AG09309 (cell line): ENCODE results near the gene ARIH1.

ENCODE experiments used
- DNase-seq: peaks from one replicate; pipeline ENCODE4 v3.0.0-alpha.2; 2010; ENCODE audit warnings: low read depth
- H3K4me3 ChIP-seq: 2 replicates; pipeline ENCODE4 v1.5.1; 2011; ENCODE audit warnings: mild to moderate bottlenecking, low read depth, low read length, moderate library complexity; ENCODE audit not compliant: control insufficient read depth
- TF ChIP-seq, protein P1 (sequence below): IDR thresholded peaks from 2 replicates; pipeline ENCODE4 v1.5.1; 2011; ENCODE audit warnings: mild to moderate bottlenecking, low read depth, low read length, inconsistent platforms; ENCODE audit not compliant: insufficient read depth, control insufficient read depth; ENCODE audit errors: missing control alignments

The ARIH1 gene

DNA sequence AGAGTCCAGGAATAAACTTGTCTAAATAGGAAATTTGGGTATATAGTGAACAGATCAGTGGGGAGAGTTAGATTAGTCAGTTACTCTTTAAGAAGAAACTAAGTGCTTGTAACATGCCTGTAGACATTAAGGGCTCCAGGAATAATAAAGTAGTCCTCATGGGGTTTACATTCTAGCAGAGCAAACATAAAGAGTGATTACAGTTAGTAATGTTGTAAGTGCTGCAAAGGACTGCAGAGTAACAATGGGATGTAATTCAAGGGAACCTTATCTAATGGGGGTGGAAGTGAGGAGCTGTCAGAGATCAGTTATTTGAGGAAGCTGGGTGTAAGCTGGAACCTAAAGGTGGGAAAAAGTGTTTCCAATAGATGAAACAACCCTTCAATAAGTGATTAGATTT lies 67.5 kb downstream of the ARIH1 start:
- TF ChIP-seq, protein P1, sequence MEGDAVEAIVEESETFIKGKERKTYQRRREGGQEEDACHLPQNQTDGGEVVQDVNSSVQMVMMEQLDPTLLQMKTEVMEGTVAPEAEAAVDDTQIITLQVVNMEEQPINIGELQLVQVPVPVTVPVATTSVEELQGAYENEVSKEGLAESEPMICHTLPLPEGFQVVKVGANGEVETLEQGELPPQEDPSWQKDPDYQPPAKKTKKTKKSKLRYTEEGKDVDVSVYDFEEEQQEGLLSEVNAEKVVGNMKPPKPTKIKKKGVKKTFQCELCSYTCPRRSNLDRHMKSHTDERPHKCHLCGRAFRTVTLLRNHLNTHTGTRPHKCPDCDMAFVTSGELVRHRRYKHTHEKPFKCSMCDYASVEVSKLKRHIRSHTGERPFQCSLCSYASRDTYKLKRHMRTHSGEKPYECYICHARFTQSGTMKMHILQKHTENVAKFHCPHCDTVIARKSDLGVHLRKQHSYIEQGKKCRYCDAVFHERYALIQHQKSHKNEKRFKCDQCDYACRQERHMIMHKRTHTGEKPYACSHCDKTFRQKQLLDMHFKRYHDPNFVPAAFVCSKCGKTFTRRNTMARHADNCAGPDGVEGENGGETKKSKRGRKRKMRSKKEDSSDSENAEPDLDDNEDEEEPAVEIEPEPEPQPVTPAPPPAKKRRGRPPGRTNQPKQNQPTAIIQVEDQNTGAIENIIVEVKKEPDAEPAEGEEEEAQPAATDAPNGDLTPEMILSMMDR = no peak
- no peak for DNase-seq
- no peak overlapping the region for H3K4me3 ChIP-seq

DNA sequence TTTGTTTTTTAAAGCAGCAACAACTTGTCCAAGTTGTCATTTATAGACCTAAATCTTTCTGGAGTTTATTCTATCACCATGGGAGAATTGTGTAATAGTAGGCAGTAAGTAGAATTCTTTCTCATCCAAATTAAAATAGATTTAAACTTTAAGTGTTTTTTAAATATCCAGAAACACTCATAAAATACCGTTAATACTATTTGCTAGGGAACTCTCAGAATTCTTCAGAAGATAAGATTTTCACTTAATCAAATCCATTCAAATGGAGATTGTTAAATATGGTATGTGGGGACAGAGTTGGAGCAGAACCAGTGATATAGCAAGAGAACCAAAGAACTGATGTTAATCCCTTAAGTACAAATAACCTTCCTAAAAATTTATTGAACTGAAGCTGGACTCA lies 71.0 kb downstream of the ARIH1 start:
- DNase-seq = no peak
- no peak overlapping the region for H3K4me3 ChIP-seq
- TF ChIP-seq, protein P1 = no peak

DNA sequence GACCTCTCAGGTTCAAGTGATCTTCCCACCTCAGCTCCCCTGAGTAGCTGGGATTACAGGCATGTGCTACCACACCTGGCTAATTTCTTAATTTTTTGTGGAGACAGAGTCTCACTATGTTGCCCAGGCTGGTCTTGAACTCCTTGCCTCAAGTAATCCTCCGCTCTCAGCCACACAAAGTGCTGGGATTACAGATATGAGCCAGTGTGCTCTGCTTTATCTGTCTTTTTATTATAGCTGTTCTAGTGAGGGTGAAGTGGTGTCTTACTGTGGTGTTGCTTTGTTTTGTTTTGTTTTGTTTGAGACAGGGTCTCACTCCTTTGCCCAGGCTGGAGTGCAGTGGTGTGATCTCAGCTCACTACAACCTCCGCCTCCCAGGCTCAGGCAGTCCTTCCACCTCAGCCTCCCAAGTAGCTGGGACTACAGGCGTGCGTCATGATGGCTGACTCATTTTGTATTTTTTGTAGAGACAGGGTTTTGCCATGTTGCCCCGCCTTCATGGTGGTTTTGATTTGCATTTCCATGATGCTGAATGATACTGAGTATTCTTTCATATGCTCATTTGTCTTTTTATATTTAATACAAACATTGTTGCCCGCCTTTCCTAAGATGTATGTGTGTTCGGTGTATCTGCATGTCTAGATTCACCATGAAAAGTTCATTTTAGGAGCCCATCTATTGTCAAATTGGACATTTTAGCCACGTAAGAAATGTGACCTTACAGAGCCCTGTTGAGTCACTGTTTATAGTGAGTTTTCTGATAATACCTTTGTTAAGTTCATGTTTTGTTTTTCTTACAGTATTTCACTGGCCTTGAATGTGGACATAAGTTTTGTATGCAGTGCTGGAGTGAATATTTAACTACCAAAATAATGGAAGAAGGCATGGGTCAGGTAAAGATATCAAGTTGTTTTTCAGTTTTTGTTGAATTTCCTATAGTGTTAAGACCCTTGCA lies 80.6 kb downstream of the ARIH1 start:
- no peak for DNase-seq
- TF ChIP-seq, protein P1 = no peak

DNA sequence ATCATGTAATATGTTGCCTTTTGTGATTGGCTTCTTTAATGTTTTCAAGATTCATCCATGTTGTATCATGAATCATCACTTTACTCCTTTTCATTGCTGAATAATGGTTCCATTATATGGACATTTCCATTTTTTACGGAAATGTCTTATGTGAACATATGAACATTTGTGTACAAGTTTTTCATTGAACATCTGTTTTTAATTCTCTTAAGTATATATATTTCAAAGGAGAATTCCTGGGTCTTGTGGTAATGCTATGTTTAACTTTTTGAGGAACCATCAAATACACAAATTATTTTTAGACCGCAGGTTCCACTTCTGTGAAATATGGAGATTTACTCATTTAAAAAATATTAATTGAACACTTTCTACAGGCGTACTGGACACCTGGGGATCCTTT lies 85.7 kb downstream of the ARIH1 start:
- DNase-seq = no peak
- TF ChIP-seq, protein P1 = no peak
- no peak overlapping the region for H3K4me3 ChIP-seq

More for the DNA sequence above, 80.6 kb downstream of the ARIH1 start:
- H3K4me3 ChIP-seq = no peak overlapping the region

DNA sequence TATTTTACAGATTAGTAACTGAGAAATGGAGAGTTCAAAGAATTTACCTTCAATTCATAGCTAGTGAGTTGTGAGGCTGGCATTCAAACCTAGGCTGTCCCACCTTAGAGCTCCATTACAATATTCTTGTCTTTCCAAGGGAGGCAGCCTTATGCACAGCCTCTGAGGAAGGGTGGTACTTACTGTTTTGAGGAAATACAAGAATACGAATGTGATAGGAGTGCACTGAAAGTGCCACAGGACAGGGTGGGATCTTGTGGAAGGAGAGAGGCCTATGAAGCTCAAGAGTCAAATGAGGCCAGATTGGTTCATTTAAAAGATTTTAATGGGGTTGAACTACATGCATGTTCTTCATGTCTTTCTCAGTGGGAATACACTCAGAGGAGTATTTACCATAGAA lies 86.3 kb downstream of the ARIH1 start:
- TF ChIP-seq, protein P1 = no peak
- no peak overlapping the region for H3K4me3 ChIP-seq
- no peak for DNase-seq

DNA sequence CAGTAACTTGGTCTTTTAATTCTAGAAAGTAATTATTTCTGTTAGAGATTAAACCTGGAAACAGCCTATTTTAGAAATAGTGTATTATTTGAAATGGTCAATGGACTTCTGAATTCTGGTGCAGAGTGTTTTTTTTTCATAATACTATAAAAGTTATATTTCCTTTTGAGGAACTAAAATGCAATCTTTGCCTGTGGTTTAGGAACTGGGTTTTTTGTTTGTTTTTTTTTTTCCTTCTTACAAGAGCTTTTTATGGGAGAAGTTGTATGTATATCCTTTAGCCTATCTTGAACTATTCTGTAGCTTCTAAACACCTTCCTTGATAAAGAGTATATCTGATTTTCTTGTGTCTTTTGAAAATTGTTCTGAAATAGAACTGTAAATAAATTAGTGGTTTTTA lies 88.3 kb downstream of the ARIH1 start:
- TF ChIP-seq, protein P1 = no peak
- DNase-seq = no peak
- no peak overlapping the region for H3K4me3 ChIP-seq
